ENCODE measurements around the gene CFAP47. TPM values are rescaled to one million over a fixed set of nuclear protein-coding genes. Genes with fewer than 3 reads are reported as not detected.
"Not testable (repeated sequence)": the region's sequence is repeated elsewhere in the genome, so short reads cannot be mapped to it uniquely, and the experiment has no call there.

CFAP47 gene
- polyA plus RNA-seq, 3 donors, result 0.01 TPM; not detected in 1

GRCh38 chrX:36214924-36215323 is 295.4 kb downstream of the CFAP47 start:
- WGBS, 3 donors, result 55 to 82% (median 59%) methylated on average over 1 of the region's 1 CpG
- no peak overlapping the region for H3K27ac ChIP-seq (ENCODE audit: low read depth, low read length)

GRCh38 chrX:36218801-36219200 is 299.3 kb downstream of the CFAP47 start:
- H3K27ac ChIP-seq (ENCODE audit: low read depth, low read length), result no peak overlapping the region
- 31 to 64% (median 63%) methylated on average over 1 of the region's 1 CpG for WGBS, 3 donors

GRCh38 chrX:36234840-36235528 is 315.4 kb downstream of the CFAP47 start:
- WGBS, 3 donors, result 86 to 98% (median 96%) methylated on average over 14 to 21 of the region's 21 CpGs
- H3K27ac ChIP-seq (ENCODE audit: low read depth, low read length), result not testable (repeated sequence)

- no peak overlapping the region for H3K27ac ChIP-seq (ENCODE audit: low read depth, low read length)
- WGBS, 3 donors, result 89 to 96% (median 89%) methylated on average over 1 of the region's 1 CpG
Measured at GRCh38 chrX:36241397-36241796, 321.9 kb downstream of the CFAP47 start.

GRCh38 chrX:36266155-36266554 is 346.6 kb downstream of the CFAP47 start:
- 89 to 94% (median 93%) methylated on average over 5 of the region's 5 CpGs for WGBS, 3 donors
- no peak overlapping the region for H3K27ac ChIP-seq (ENCODE audit: low read depth, low read length)

- 51 to 73% (median 61%) methylated on average over 1 of the region's 1 CpG for WGBS, 3 donors
- H3K27ac ChIP-seq (ENCODE audit: low read depth, low read length), result no peak overlapping the region
Measured at GRCh38 chrX:36310136-36310535, 390.6 kb downstream of the CFAP47 start.

GRCh38 chrX:36314303-36314702 is 394.8 kb downstream of the CFAP47 start:
- H3K27ac ChIP-seq (ENCODE audit: low read depth, low read length), result no peak overlapping the region
- 64 to 80% (median 73%) methylated on average over 3 of the region's 3 CpGs for WGBS, 3 donors

GRCh38 chrX:36334572-36334971 is 415.0 kb downstream of the CFAP47 start:
- 86 to 96% (median 87%) methylated on average over 1 of the region's 1 CpG for WGBS, 3 donors
- H3K27ac ChIP-seq (ENCODE audit: low read depth, low read length), result no peak overlapping the region

GRCh38 chrX:36336751-36337150 is 417.2 kb downstream of the CFAP47 start:
- 64 to 81% (median 79%) methylated on average over 3 of the region's 3 CpGs for WGBS, 3 donors
- H3K27ac ChIP-seq (ENCODE audit: low read depth, low read length), result no peak overlapping the region

GRCh38 chrX:36344301-36344700 is 424.8 kb downstream of the CFAP47 start:
- WGBS, 3 donors, result 38 to 80% (median 62%) methylated on average over 1 of the region's 1 CpG
- H3K27ac ChIP-seq (ENCODE audit: low read depth, low read length), result no peak overlapping the region

GRCh38 chrX:36348509-36348908 is 429.0 kb downstream of the CFAP47 start:
- WGBS, 3 donors, result 70 to 85% (median 81%) methylated on average over 1 of the region's 1 CpG
- no peak overlapping the region for H3K27ac ChIP-seq (ENCODE audit: low read depth, low read length)

GRCh38 chrX:36357855-36358254 is 438.3 kb downstream of the CFAP47 start:
- WGBS, 3 donors, result 20 to 40% (median 35%) methylated on average over 1 of the region's 1 CpG
- H3K27ac ChIP-seq (ENCODE audit: low read depth, low read length), result no peak overlapping the region

- H3K27ac ChIP-seq (ENCODE audit: low read depth, low read length), result no peak overlapping the region
- WGBS, 3 donors, result 41 to 80% (median 69%) methylated on average over 1 of the region's 1 CpG
Measured at GRCh38 chrX:36364262-36364661, 444.7 kb downstream of the CFAP47 start.

GRCh38 chrX:36383495-36383894 is 464.0 kb downstream of the CFAP47 start:
- WGBS, 3 donors, result 69 to 86% (median 86%) methylated on average over 4 of the region's 4 CpGs
- H3K27ac ChIP-seq (ENCODE audit: low read depth, low read length), result no peak overlapping the region

GRCh38 chrX:36388901-36389300 is 469.4 kb downstream of the CFAP47 start:
- WGBS, 3 donors, result 63 to 74% (median 70%) methylated on average over 4 of the region's 4 CpGs

GRCh38 chrX:36401774-36402173 is 482.2 kb downstream of the CFAP47 start:
- H3K27ac ChIP-seq (ENCODE audit: low read depth, low read length), result no peak overlapping the region
- 87 to 95% (median 95%) methylated on average over 3 of the region's 3 CpGs for WGBS, 3 donors

More at GRCh38 chrX:36388901-36389300, 469.4 kb downstream of the CFAP47 start:
- no peak overlapping the region for H3K27ac ChIP-seq (ENCODE audit: low read depth, low read length)

- no peak overlapping the region for H3K27ac ChIP-seq (ENCODE audit: low read depth, low read length)
- WGBS, 3 donors, result 50 to 69% (median 59%) methylated on average over 8 of the region's 8 CpGs
Measured at GRCh38 chrX:36407836-36408235, 488.3 kb downstream of the CFAP47 start.

GRCh38 chrX:36414056-36414455 is 494.5 kb downstream of the CFAP47 start:
- no peak overlapping the region for H3K27ac ChIP-seq (ENCODE audit: low read depth, low read length)
- 90 to 96% (median 94%) methylated on average over 2 of the region's 2 CpGs for WGBS, 3 donors

- H3K27ac ChIP-seq (ENCODE audit: low read depth, low read length), result no peak overlapping the region
- WGBS, 3 donors, result 67 to 100% (median 100%) methylated on average over 1 of the region's 1 CpG
Measured at GRCh38 chrX:36422368-36422767, 502.8 kb downstream of the CFAP47 start.

GRCh38 chrX:36431819-36432218 is 512.3 kb downstream of the CFAP47 start:
- 68 to 78% (median 68%) methylated on average over 3 of the region's 3 CpGs for WGBS, 3 donors
- no peak overlapping the region for H3K27ac ChIP-seq (ENCODE audit: low read depth, low read length)

All from adipose tissue (tissue), 3 donors.